Measurements from ENCODE around the gene WDR72. TPM values are rescaled to one million over a fixed set of nuclear protein-coding genes. Genes with fewer than 3 reads are reported as not detected.

WDR72 gene
- polyA plus RNA-seq, 1 of the 3 experiments (the other 2 are of a cell fraction), result 0.02 TPM

GRCh38 chr15:53539878-53540277 is 219.6 kb downstream of the WDR72 start:
- no peak overlapping the region for H2AFZ ChIP-seq (ENCODE audit: low read depth)
- H4K20me1 ChIP-seq (ENCODE audit: insufficient read depth), result no peaks in the 10 kb centered on the region
- TF ChIP-seq SIN3A (IDR thresholded peaks at IDR 0.05; ENCODE audit: borderline replicate concordance, low read depth, low read length) (no peak), RFX5 (IDR thresholded peaks at IDR 0.05; ENCODE audit: low read length) (no peak), FOSL2 (IDR thresholded peaks at IDR 0.05; ENCODE audit: borderline replicate concordance, low read depth) (no peak)
- TF ChIP-seq, protein P1, sequence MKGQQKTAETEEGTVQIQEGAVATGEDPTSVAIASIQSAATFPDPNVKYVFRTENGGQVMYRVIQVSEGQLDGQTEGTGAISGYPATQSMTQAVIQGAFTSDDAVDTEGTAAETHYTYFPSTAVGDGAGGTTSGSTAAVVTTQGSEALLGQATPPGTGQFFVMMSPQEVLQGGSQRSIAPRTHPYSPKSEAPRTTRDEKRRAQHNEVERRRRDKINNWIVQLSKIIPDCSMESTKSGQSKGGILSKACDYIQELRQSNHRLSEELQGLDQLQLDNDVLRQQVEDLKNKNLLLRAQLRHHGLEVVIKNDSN (IDR thresholded peaks at IDR 0.05; ENCODE audit: borderline replicate concordance, low read depth), result no peak
- no peak overlapping the region for H3K27ac ChIP-seq (ENCODE audit: low read depth in 2 of 2, low read length in 1 of 2)
- ChIA-PET CTCF (no interaction called here), POLR2A (no interaction called here)
- H3K4me3 ChIP-seq (ENCODE audit: low read depth in 2 of 2, low read length in 1 of 2), result no peak overlapping the region
- no peak overlapping the region for H3K4me2 ChIP-seq
- H3K4me1 ChIP-seq (ENCODE audit: control insufficient read depth in 1 of 2, insufficient read depth in 2 of 2, low read depth in 1 of 2, low read length in 1 of 2), result no peaks in the 10 kb centered on the region
- H3K79me2 ChIP-seq (ENCODE audit: insufficient read depth), result no peaks in the 10 kb centered on the region
- no peaks in the 10 kb centered on the region for H3K27me3 ChIP-seq (ENCODE audit: insufficient read depth)
- no peaks in the 10 kb centered on the region for H3K9me3 ChIP-seq
- WGBS (ENCODE audit: low lambda C conversion rate), result 8% methylated on average over 3 of the region's 3 CpGs
- H3K9ac ChIP-seq, result no peak overlapping the region
- H3F3A ChIP-seq (replicated peaks; ENCODE audit: insufficient read depth), result no peaks in the 10 kb centered on the region
- no peak for DNase-seq
- H3K36me3 ChIP-seq (replicated peaks in 1 of 2; ENCODE audit: control insufficient read depth in 1 of 2, insufficient read depth in 2 of 2, low read length in 1 of 2), result no peaks in the 10 kb centered on the region
- H3K9me2 ChIP-seq, result no peaks in the 10 kb centered on the region

GRCh38 chr15:53536479-53537120 is 222.9 kb downstream of the WDR72 start:
- no peaks in the 10 kb centered on the region for H3K79me2 ChIP-seq (ENCODE audit: insufficient read depth)
- no peak overlapping the region for H2AFZ ChIP-seq (ENCODE audit: low read depth)
- H3K36me3 ChIP-seq (replicated peaks in 1 of 2; ENCODE audit: control insufficient read depth in 1 of 2, insufficient read depth in 2 of 2, low read length in 1 of 2), result no peaks in the 10 kb centered on the region
- TF ChIP-seq FOSL2 (IDR thresholded peaks at IDR 0.05; ENCODE audit: borderline replicate concordance, low read depth) (no peak), MXI1 (IDR thresholded peaks at IDR 0.05; ENCODE audit: low read depth, low read length) (no peak), RXRA (IDR thresholded peaks at IDR 0.05; ENCODE audit: borderline replicate concordance, low read depth) (no peak), REST (IDR thresholded peaks at IDR 0.05; ENCODE audit: low read depth, low read length) (no peak), FOXM1 (IDR thresholded peaks at IDR 0.05; ENCODE audit: low read depth) (no peak)
- TF ChIP-seq, protein P2, sequence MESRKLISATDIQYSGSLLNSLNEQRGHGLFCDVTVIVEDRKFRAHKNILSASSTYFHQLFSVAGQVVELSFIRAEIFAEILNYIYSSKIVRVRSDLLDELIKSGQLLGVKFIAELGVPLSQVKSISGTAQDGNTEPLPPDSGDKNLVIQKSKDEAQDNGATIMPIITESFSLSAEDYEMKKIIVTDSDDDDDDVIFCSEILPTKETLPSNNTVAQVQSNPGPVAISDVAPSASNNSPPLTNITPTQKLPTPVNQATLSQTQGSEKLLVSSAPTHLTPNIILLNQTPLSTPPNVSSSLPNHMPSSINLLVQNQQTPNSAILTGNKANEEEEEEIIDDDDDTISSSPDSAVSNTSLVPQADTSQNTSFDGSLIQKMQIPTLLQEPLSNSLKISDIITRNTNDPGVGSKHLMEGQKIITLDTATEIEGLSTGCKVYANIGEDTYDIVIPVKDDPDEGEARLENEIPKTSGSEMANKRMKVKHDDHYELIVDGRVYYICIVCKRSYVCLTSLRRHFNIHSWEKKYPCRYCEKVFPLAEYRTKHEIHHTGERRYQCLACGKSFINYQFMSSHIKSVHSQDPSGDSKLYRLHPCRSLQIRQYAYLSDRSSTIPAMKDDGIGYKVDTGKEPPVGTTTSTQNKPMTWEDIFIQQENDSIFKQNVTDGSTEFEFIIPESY (IDR thresholded peaks at IDR 0.05; ENCODE audit: borderline replicate concordance, low read depth), result no peak
- no peak overlapping the region for H3K9ac ChIP-seq
- H3K4me2 ChIP-seq, result no peak overlapping the region
- POLR2A ChIA-PET, result no interaction called here
- H3K27ac ChIP-seq (ENCODE audit: low read depth in 2 of 2, low read length in 1 of 2), result no peak overlapping the region
- no peaks in the 10 kb centered on the region for H3K9me2 ChIP-seq
- no peak overlapping the region for H3K4me3 ChIP-seq (ENCODE audit: low read depth in 2 of 2, low read length in 1 of 2)
- 9% methylated on average over 6 of the region's 6 CpGs for WGBS (ENCODE audit: low lambda C conversion rate)
- no peaks in the 10 kb centered on the region for H3K9me3 ChIP-seq
- CTCF ChIA-PET, result no interaction called here
- no peaks in the 10 kb centered on the region for H4K20me1 ChIP-seq (ENCODE audit: insufficient read depth)
- H3K27me3 ChIP-seq (ENCODE audit: insufficient read depth), result no peaks in the 10 kb centered on the region
- H3K4me1 ChIP-seq (ENCODE audit: control insufficient read depth in 1 of 2, insufficient read depth in 2 of 2, low read depth in 1 of 2, low read length in 1 of 2), result no peaks in the 10 kb centered on the region
- no peak for DNase-seq
- H3F3A ChIP-seq (replicated peaks; ENCODE audit: insufficient read depth), result no peaks in the 10 kb centered on the region
